Measurements from ENCODE around the gene MMAB. TPM values are rescaled to one million over a fixed set of nuclear protein-coding genes. Genes with fewer than 3 reads are reported as not detected.

MMAB gene
- total and polyA plus RNA-seq, 2 donors (not counting 3 experiments of a cell fraction or from before 2014, with no cell fraction given), result 39.1 to 46.0 TPM

DNA sequence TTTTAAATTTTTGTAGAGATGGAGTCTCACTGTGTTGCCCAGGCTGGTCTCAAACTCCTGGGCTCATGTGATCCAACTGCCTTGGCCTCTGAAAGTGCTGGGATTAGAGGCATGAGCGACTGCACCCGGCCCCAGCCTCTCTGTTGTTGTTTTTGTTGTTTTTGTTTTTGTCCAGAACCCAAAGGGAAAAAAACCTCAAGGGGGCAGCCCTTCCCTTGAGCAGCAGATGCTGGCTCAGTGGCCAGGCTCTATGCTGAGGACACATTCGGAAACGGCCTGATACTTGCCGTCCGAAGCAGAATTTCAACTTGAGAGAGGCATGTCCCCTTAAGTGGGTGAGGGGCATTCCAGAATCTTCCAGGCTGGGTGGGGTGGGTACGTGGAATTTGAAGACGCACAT is 7.0 kb upstream of the MMAB start:
- Histone ChIP-seq H3K9me1 (replicated peaks; ENCODE audit: control insufficient read depth, extremely low read depth, insufficient read depth, low read length) (no peaks in the 10 kb centered on the region), H3K4me3 (replicated peaks in 1 of 3; ENCODE audit: insufficient read depth in 1 of 3, low read depth in 1 of 3, low read length in 3 of 3) (no peak overlapping the region), H3K4me2 (ENCODE audit: insufficient read depth, low read length) (no peak overlapping the region), H3K4me1 (ENCODE audit: control insufficient read depth, extremely low read depth, insufficient read depth, low read length) (no peaks in the 10 kb centered on the region), H3K9ac (replicated peaks; ENCODE audit: extremely low read depth, insufficient read depth, low read length) (no peak overlapping the region), H3K27ac (ENCODE audit: insufficient read depth, low read depth, low read length) (no peak overlapping the region), H4K20me1 (replicated peaks; ENCODE audit: control insufficient read depth, extremely low read depth, insufficient read depth, low read length) (no peaks in the 10 kb centered on the region), H3K9me3 (replicated peaks; ENCODE audit: control insufficient read depth, insufficient read depth, low read length) (no peaks in the 10 kb centered on the region), H3K27me3 (ENCODE audit: control insufficient read depth in 2 of 2, insufficient read depth in 2 of 2, low read length in 2 of 2) (no peaks in the 10 kb centered on the region), H2AFZ (ENCODE audit: low read depth, low read length) (no peak overlapping the region), H3K79me2 (ENCODE audit: control insufficient read depth, insufficient read depth, low read length) (no peaks in the 10 kb centered on the region), H3K36me3 (ENCODE audit: control insufficient read depth in 2 of 2, extremely low read depth in 1 of 2, insufficient read depth in 2 of 2, low read length in 2 of 2) (peaks cover 6 to 44% of the 10 kb centered on the region in 2 experiments)
- CTCF ChIA-PET, result interaction anchor here (1.3 kb wide), 1 partner anchor 17 kb away, joined by 3 read pairs; no protein-coding TSS in a partner anchor
- POLR2A ChIA-PET, result no interaction called here
- DNase-seq (ENCODE audit: low read depth, low spot score) (no peak), FAIRE-seq (no peak)
- BruUV-seq (replicated peaks), result no TSS peak
- TF ChIP-seq, protein P1, sequence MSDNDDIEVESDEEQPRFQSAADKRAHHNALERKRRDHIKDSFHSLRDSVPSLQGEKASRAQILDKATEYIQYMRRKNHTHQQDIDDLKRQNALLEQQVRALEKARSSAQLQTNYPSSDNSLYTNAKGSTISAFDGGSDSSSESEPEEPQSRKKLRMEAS (IDR thresholded peaks at IDR 0.05; ENCODE audit: insufficient read depth, insufficient read length), result no peak
- TF ChIP-seq GATA2 (IDR thresholded peaks at IDR 0.05; ENCODE audit: insufficient read depth, insufficient read length, low read depth, low read length) (no peak), EZH2 (IDR thresholded peaks at IDR 0.05; ENCODE audit: borderline replicate concordance, low read depth, low read length, severe bottlenecking) (no peak), FOS (IDR thresholded peaks at IDR 0.05; ENCODE audit: borderline replicate concordance, insufficient read depth, low read length) (no peak), JUN (IDR thresholded peaks at IDR 0.05; ENCODE audit: borderline replicate concordance, insufficient read depth, insufficient read length, low read depth) (no peak), POLR2A (IDR thresholded peaks at IDR 0.05; ENCODE audit: low read depth, low read length) (no peak), POLR2AphosphoS5 (IDR thresholded peaks at IDR 0.05; ENCODE audit: insufficient read depth, low read depth, low read length) (no peak), MYC (IDR thresholded peaks at IDR 0.05; ENCODE audit: low read depth, low read length) (no peak), CTCF (IDR thresholded peaks at IDR 0.05; ENCODE audit: extremely low read depth in 1 of 2, insufficient read depth in 1 of 2, low read depth in 1 of 2, low read length in 2 of 2) (no peak)
- intact Hi-C loops (cut with micrococcal nuclease), result no loop called here
- dilution Hi-C loops (cut with MboI; ENCODE audit: extremely low pct_ligation_motif_present, low sequenced_read_pairs), result no loop called here

All from endothelial cell of umbilical vein (primary cell).